Activated CD4-positive, alpha-beta T cell treated with anti-CD3 and anti-CD28 coated beads, Interleukin-2, amount 50 U/mL, for 16 hours (primary cell): ENCODE data around the gene CDT1.
A peak's percentile ranks its signal among the peaks of the same experiment; 100 is the strongest.
"Not testable (repeated sequence)": the region's sequence is repeated elsewhere in the genome, so short reads cannot be mapped to it uniquely, and the experiment has no call there.

Source experiments
- DNase-seq: peaks from one replicate; pipeline ENCODE4 v3.0.0-alpha.2; 2020

CDT1 gene

GRCh38 chr16:88769617-88770460 is 33.8 kb upstream of the CDT1 start:
- peak; percentile 38 for DNase-seq

- no peak for DNase-seq
Observed at GRCh38 chr16:88770461-88771293, 32.9 kb upstream of the CDT1 start.

- no peak for DNase-seq
Observed at GRCh38 chr16:88771294-88771772, 32.3 kb upstream of the CDT1 start.

DNA sequence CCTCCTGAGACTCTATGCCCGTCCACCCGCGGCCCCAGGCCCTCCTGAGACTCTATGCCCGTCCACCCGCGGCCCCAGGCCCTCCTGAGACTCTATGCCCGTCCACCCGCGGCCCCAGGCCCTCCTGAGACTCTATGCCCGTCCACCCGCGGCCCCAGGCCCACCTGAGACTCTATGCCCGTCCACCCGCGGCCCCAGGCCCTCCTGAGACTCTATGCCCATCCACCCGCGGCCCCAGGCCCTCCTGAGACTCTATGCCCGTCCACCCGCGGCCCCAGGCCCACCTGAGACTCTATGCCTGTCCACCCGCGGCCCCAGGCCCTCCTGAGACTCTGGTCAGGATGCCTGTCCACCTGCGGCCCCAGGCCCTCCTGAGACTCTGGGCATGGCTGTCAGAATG is 31.8 kb upstream of the CDT1 start:
- DNase-seq, result not testable (repeated sequence)

DNA sequence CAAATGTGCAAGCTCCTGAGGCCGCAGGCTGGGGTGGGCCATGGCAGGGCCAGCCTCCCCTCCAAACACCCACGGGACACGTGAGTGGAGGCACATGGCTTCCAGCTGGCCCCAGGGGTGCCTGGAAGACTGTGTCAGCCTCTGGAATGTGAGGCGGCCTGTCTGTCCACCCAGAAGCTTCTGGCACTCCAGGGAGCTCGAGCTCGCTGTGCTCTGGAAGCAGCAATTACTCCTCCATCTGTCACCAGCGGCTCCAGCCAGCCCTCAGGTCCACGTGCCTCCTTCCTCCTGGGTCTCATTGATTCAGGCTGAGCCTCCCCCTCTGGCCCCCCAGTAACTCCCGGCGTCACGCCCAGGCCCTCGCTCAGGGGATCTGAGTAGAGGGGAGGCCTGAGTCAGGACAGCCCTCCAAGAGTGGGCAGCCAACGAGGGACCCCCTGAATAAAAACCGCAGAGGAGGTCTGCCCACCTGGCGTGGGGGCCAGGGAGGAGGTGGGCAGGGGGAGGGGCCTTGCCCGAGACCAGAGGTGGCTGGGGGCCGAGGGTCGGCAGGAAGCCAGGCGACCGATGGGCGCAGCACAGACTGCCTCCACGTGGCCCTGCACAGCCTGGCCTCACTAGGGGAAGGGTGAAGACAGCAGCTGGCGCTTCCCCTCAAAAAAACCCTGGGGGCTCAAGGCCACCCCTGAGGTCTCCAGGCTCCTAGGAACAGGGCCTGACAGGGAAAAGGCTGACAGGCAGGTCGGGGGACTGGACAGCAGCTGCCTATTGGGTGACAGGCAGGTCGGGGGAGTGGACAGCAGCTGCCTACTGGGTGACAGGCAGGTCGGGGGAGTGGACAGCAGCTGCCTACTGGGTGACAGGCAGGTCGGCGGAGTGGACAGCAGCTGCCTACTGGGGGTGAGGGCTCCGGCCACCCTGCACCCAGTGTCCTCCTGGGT is 30.4 kb upstream of the CDT1 start:
- no peak for DNase-seq

DNA sequence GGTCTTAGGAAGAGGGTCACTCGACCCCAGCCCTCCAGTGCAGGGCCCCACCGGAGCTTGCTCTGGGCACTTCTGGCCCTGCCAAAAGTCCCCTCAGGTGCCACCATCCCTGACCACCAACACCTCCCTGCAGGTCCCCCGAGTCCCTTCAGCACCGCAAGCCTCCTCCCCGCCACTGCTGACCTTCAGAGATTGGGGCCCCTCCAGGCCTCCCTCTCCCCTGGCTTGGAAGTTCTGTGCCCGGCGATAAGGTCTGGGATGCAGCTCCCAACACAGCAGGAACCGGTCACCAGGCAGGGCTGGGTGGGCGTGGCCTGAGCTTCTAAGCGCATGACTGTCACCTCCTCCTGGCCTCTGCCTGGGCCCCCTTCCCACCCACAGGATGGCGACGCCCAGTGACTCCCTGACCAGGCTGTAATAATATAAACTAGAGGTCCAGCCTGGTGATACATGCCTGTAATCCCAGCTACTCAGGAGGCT is 29.7 kb upstream of the CDT1 start:
- DNase-seq, result no peak

- DNase-seq, result no peak
Observed at GRCh38 chr16:88774544-88775393, 28.8 kb upstream of the CDT1 start.

- DNase-seq, result no peak
Observed at GRCh38 chr16:88775825-88776224, 27.8 kb upstream of the CDT1 start.

DNA sequence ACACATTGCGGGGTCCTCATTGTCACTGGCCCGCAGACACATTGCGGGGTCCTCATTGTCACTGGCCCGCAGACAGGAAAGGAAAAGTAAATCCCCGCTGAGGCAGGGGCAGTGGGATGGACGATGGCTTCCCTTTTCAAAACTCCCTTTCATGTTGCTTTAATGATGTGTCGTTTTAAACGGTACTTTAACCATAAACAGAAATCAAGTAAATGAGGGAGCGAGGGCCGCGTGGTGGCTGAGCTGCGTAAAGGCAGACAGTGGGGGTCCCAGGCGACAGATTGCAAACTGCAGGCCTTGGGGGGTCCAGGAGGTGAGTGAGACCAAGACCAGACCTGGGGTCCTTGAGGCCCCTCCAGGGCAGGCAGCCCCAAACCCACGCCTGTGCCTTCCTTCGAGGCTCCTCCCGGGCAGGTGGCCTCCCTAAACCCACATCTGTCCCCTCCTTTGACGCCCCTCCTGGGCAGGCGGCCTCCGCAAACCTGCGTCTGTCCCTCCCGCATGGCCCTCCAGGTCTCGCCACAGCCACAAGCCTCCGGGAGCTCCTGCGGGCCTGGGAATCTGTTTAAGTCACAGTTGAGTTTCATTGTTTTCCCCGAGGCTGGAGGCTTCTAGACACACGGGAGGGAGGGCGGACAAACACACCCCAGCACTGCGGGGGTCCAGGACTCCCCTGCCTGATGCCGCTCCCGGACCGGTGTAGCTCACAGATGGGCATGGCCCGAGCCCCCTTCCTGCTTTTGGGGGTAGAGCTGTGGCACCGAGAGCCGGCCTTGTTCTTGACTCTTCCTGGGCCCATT is 25.9 kb upstream of the CDT1 start:
- DNase-seq, result no peak

DNA sequence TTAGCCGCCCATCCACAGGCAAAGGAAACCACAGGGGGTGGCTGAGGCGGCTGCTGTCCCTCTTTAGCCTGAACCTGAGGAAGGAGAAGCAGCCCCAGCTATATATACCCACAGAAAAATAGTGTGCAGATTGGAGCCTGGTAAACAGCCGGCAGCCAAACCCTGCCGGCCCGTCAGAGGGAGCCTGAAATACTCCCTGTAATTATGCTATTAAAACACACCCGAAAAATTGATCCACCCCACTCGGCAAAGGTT is 25.4 kb upstream of the CDT1 start:
- DNase-seq, result no peak

GRCh38 chr16:88778541-88779065 is 25.0 kb upstream of the CDT1 start:
- DNase-seq, result no peak

- no peak for DNase-seq
Observed at GRCh38 chr16:88779406-88780141, 24.0 kb upstream of the CDT1 start.

- no peak for DNase-seq
Observed at GRCh38 chr16:88780142-88781062, 23.2 kb upstream of the CDT1 start.

- peak; percentile 85 for DNase-seq
Observed at GRCh38 chr16:88781140-88782077, 22.2 kb upstream of the CDT1 start.

DNA sequence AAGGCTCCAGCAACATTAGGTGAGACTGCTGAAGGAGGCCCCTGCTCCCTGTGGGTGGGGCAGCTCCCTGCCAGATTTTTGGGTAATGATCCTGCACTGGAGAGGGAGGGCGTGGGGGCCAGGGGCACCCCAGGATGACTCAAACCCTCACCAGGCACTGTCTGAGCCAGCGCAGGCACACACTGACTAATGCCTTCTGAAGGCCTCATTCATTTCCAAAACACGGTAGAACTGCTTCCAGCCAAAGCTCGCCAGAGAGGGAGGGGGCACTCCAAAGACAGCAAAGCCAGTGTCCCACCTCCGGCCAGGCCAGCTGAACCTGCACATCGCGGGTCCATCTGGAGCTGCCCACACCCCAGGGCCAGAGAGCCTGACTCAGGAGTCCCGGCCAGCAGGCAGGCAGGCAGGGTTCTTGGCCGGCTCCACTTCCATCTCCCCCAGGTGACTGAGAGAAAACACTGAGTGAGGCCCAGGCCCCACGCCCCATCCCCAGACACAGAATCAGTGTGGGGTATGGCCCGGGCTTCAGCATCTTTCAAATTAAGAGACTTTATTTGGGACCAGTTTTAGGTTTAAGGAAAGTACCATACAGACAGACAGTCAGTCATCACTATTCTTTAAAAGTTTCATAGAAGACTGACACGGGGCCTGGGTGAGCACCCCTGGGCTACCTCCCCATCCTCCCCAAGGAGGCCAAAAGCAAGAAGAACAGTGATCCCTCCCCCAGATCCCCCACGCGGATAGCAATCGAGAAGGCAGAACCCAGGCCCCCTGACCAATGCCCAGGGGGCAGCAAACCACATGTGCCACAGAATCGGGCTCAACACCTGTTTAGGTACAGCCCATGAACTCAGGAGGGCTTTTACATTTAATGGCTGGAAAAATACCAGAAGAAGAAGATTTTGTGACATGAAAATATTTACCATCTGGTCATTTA is 20.9 kb upstream of the CDT1 start:
- DNase-seq, result peak; percentile 91

GRCh38 chr16:88783391-88784073 is 20.1 kb upstream of the CDT1 start:
- no peak for DNase-seq
